GM23338 (cell line): ENCODE results near the gene DPYSL3. TPM values are rescaled to one million over a fixed set of nuclear protein-coding genes. Genes with fewer than 3 reads are reported as not detected.

Source experiments
- ATAC-seq: fragments of 200-7000 bp; cut with Tn5 transposase; 3 replicates; pipeline ENCODE4 v1.9.1; 2020
- DNase-seq: peaks from one replicate; pipeline ENCODE4 v3.0.0-alpha.2; 2015; ENCODE audit warnings: low spot score
- H2AFZ ChIP-seq: fragments of 200-600 bp; sonication (generic); 2 replicates; pipeline ENCODE4 v1.8.0; 2016; ENCODE audit warnings: antibody characterized with exemption, mild to moderate bottlenecking, moderate library complexity
- H3F3A ChIP-seq: fragments of 200-600 bp; sonication (generic); replicated peaks from 2 replicates; pipeline ENCODE4 v1.8.0; 2017; ENCODE audit warnings: antibody characterized with exemption, mixed run types, low read depth
- H3K27ac ChIP-seq: fragments of 200-600 bp; sonication (generic); 2 replicates; pipeline ENCODE4 v1.6.1; 2016; ENCODE audit warnings: low read depth
- H3K27me3 ChIP-seq: fragments of 200-600 bp; sonication (generic); 2 replicates; pipeline ENCODE4 v1.8.0; 2016; ENCODE audit warnings: mild to moderate bottlenecking, mixed run types, moderate library complexity; ENCODE audit not compliant: insufficient read depth
- H3K36me3 ChIP-seq: fragments of 200-600 bp; sonication (generic); 2 replicates; pipeline ENCODE4 v1.8.0; 2016; ENCODE audit warnings: mild to moderate bottlenecking; ENCODE audit not compliant: insufficient read depth
- H3K4me1 ChIP-seq: fragments of 200-600 bp; sonication (generic); 2 replicates; pipeline ENCODE4 v1.8.0; 2016; ENCODE audit warnings: mild to moderate bottlenecking, moderate library complexity; ENCODE audit not compliant: insufficient read depth
- H3K4me2 ChIP-seq: fragments of 200-600 bp; sonication (generic); 2 replicates; pipeline ENCODE4 v1.7.1; 2017; ENCODE audit warnings: mixed run types
- H3K4me3 ChIP-seq: fragments of 200-600 bp; sonication (generic); 2 replicates; pipeline ENCODE4 v1.6.1; 2016; ENCODE audit warnings: mixed run types
- H3K79me2 ChIP-seq: fragments of 200-600 bp; sonication (generic); replicated peaks from 2 replicates; pipeline ENCODE4 v1.8.0; 2017; ENCODE audit warnings: mild to moderate bottlenecking; ENCODE audit not compliant: insufficient read depth
- H3K9me2 ChIP-seq: fragments of 200-600 bp; sonication (generic); 2 replicates; pipeline ENCODE4 v1.8.0; 2017; ENCODE audit not compliant: insufficient read depth
- H4K20me1 ChIP-seq: fragments of 200-600 bp; sonication (generic); replicated peaks from 2 replicates; pipeline ENCODE4 v1.8.0; 2017; ENCODE audit warnings: mild to moderate bottlenecking; ENCODE audit not compliant: insufficient read depth
- H3K27ac Mint-ChIP-seq: 2 replicates; pipeline ENCODE4 v1.8.0; 2020; ENCODE audit warnings: inconsistent platforms, mild to moderate bottlenecking, moderate library complexity, mixed read lengths
- H3K27me3 Mint-ChIP-seq: 3 replicates; pipeline ENCODE4 v1.8.0; 2022; ENCODE audit warnings: low read depth, mild to moderate bottlenecking, moderate library complexity, mixed read lengths, inconsistent platforms; ENCODE audit not compliant: insufficient read depth, poor library complexity
- H3K36me3 Mint-ChIP-seq: 3 replicates; pipeline ENCODE4 v1.8.0; 2021; ENCODE audit warnings: low read depth, mild to moderate bottlenecking, inconsistent platforms, moderate library complexity, mixed read lengths
- H3K4me1 Mint-ChIP-seq: 3 replicates; pipeline ENCODE4 v1.8.0; 2020; ENCODE audit warnings: mild to moderate bottlenecking, inconsistent platforms, mixed read lengths
- H3K4me3 Mint-ChIP-seq: 3 replicates; pipeline ENCODE4 v1.8.0; 2021; ENCODE audit warnings: moderate library complexity, mild to moderate bottlenecking, inconsistent platforms, mixed read lengths
- H3K9me3 Mint-ChIP-seq: 3 replicates; pipeline ENCODE4 v1.8.0; 2020; ENCODE audit warnings: moderate library complexity, mild to moderate bottlenecking, inconsistent platforms, mixed read lengths
- CTCF ChIP-seq, 2 experiments: fragments of 200-600 bp in 1 of 2; sonication (generic) in 1 of 2; conservative IDR thresholded peaks; 2 replicates each; pipeline versions ENCODE4 v1.5.1 to v1.6.1; 2016 to 2017; ENCODE audit warnings: antibody characterized with exemption in 2 of 2, low read depth in 2 of 2, mild to moderate bottlenecking in 2 of 2, moderate library complexity in 1 of 2
- EZH2 ChIP-seq: fragments of 200-600 bp; sonication (generic); IDR thresholded peaks from one replicate; pipeline ENCODE4 v1.8.0; 2017; ENCODE audit warnings: antibody characterized with exemption, mild to moderate bottlenecking, low read depth; ENCODE audit not compliant: unreplicated experiment
- EZH2phosphoT487 ChIP-seq: fragments of 200-600 bp; sonication (generic); IDR thresholded peaks from one replicate; pipeline ENCODE4 v1.8.1; 2018; ENCODE audit warnings: antibody characterized with exemption; ENCODE audit not compliant: unreplicated experiment
- NANOG ChIP-seq: IDR thresholded peaks from 2 replicates; pipeline ENCODE4 v1.6.1; 2016; ENCODE audit warnings: antibody characterized with exemption, borderline replicate concordance
- REST ChIP-seq: IDR thresholded peaks from one replicate; pipeline ENCODE4 v1.6.1; 2018; ENCODE audit warnings: antibody characterized with exemption; ENCODE audit not compliant: unreplicated experiment
- STAT1 ChIP-seq: IDR thresholded peaks from one replicate; pipeline ENCODE4 v1.6.1; 2016; ENCODE audit warnings: antibody characterized with exemption; ENCODE audit not compliant: unreplicated experiment
- ZNF331 ChIP-seq: fragments of 250-450 bp; sonication (Bioruptor Pico); IDR thresholded peaks from 2 replicates; pipeline ENCODE4 v1.5.0; 2020; ENCODE audit warnings: low read depth, mild to moderate bottlenecking, moderate library complexity
- polyA plus RNA-seq: library from polyadenylated mRNA; unstranded; fragments of >200 nt; fragmentation: Nextera tagmentation; extraction: Ambion mirVana; gene quantifications from 2 replicates; pipeline ENCODE4 v1.2.1, GENCODE V29; 2016
- total RNA-seq: library from RNA; depleted of rRNA; stranded (reverse); fragments of >200 nt; shearing (Covaris generic); gene quantifications from 2 replicates; pipeline ENCODE4 v1.2.3, GENCODE V29; 2014

DPYSL3 gene
- total and polyA plus RNA-seq, 2 experiments from 2014 or later = 97.6 to 455 TPM

GRCh38 chr5:147467973-147468508 lies 41.8 kb downstream of the DPYSL3 start:
- Histone ChIP-seq H3K27ac (peak overlapping the region; percentile 73), H3K79me2 (peaks cover 43% of the 10 kb centered on the region), H4K20me1 (no peaks in the 10 kb centered on the region), H3K4me1 (peaks cover 42% of the 10 kb centered on the region), H3K36me3 (no peaks in the 10 kb centered on the region), H3K27me3 (no peaks in the 10 kb centered on the region), H3K4me3 (peak overlapping the region; percentile 22; the same call in 1 of the 2 replicates), H2AFZ (no peak overlapping the region), H3K4me2 (peak overlapping the region; percentile 58), H3K9me2 (peaks cover 9% of the 10 kb centered on the region), H3F3A (no peaks in the 10 kb centered on the region)
- H3K4me1 Mint-ChIP-seq = peaks cover 62% of the 10 kb centered on the region
- ATAC-seq (peak; percentile 47), DNase-seq (no peak)
- peaks cover 13% of the 10 kb centered on the region; the same call in 2 of the 3 replicates for H3K36me3 Mint-ChIP-seq
- H3K27ac Mint-ChIP-seq = 0 out of 2 replicates have a peak overlapping the region, but pooled peaks have one; percentile 20
- no peaks in the 10 kb centered on the region for H3K9me3 Mint-ChIP-seq
- H3K27me3 Mint-ChIP-seq = peaks cover 7% of the 10 kb centered on the region
- TF ChIP-seq NANOG = peak; percentile 82
- no peak for TF ChIP-seq ZNF331
- no peak for TF ChIP-seq REST
- no peak overlapping the region for H3K4me3 Mint-ChIP-seq

GRCh38 chr5:147466360-147466980 lies 43.4 kb downstream of the DPYSL3 start:
- Histone ChIP-seq H3K36me3 (no peaks in the 10 kb centered on the region), H3K4me1 (peaks cover 37% of the 10 kb centered on the region), H4K20me1 (no peaks in the 10 kb centered on the region), H3K27ac (peak overlapping the region; percentile 83), H3K27me3 (no peaks in the 10 kb centered on the region), H3K79me2 (peaks cover 50% of the 10 kb centered on the region), H3K4me2 (0 out of 2 replicates have a peak overlapping the region, but pooled peaks have one; percentile 58), H2AFZ (no peak overlapping the region), H3K9me2 (peaks cover 9% of the 10 kb centered on the region), H3F3A (no peaks in the 10 kb centered on the region), H3K4me3 (no peak overlapping the region)
- DNase-seq (no peak), ATAC-seq (no peak)
- H3K4me3 Mint-ChIP-seq = no peak overlapping the region
- H3K9me3 Mint-ChIP-seq = no peaks in the 10 kb centered on the region
- H3K27ac Mint-ChIP-seq = peak overlapping the region; percentile 46
- H3K27me3 Mint-ChIP-seq = peaks cover 7% of the 10 kb centered on the region
- peaks cover 54% of the 10 kb centered on the region for H3K4me1 Mint-ChIP-seq
- TF ChIP-seq EZH2 (no peak), EZH2phosphoT487 (no peak), CTCF (conservative IDR thresholded peaks at IDR 0.05; ENCODE audit: low read depth in 2 of 2) (no peak), ZNF331 (no peak), STAT1 (no peak)
- peaks cover 19% of the 10 kb centered on the region; the same call in 2 of the 3 replicates for H3K36me3 Mint-ChIP-seq
